Measurements from ENCODE around the gene ADAMTSL1.

Gene ADAMTSL1

DNA sequence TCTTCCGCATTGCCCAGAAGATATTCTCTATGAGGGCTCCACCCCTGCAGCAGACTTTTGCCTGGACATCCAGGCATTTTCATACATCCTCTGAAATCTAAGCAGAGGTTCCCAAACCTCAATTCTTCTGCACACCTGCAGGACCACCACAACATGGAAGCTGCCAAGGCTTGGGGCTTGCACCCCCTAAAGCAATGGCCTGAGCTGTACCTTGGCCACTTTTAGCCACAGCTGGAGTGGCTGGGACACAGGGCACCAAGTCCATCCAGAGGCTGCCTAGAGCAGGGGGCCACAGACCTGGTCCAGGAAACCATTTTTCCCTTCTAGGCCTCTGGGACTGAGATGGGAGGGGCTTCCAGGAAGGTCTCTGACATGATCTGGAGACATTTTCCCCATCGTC is 60.7 kb downstream of the ADAMTSL1 start:
- Histone ChIP-seq H3K4me3 (no peak overlapping the region), H3K27ac (no peak overlapping the region)
- no peak for DNase-seq (ENCODE audit: low spot score)
- TF ChIP-seq, protein P1, sequence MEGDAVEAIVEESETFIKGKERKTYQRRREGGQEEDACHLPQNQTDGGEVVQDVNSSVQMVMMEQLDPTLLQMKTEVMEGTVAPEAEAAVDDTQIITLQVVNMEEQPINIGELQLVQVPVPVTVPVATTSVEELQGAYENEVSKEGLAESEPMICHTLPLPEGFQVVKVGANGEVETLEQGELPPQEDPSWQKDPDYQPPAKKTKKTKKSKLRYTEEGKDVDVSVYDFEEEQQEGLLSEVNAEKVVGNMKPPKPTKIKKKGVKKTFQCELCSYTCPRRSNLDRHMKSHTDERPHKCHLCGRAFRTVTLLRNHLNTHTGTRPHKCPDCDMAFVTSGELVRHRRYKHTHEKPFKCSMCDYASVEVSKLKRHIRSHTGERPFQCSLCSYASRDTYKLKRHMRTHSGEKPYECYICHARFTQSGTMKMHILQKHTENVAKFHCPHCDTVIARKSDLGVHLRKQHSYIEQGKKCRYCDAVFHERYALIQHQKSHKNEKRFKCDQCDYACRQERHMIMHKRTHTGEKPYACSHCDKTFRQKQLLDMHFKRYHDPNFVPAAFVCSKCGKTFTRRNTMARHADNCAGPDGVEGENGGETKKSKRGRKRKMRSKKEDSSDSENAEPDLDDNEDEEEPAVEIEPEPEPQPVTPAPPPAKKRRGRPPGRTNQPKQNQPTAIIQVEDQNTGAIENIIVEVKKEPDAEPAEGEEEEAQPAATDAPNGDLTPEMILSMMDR (IDR thresholded peaks at IDR 0.05) = no peak

DNA sequence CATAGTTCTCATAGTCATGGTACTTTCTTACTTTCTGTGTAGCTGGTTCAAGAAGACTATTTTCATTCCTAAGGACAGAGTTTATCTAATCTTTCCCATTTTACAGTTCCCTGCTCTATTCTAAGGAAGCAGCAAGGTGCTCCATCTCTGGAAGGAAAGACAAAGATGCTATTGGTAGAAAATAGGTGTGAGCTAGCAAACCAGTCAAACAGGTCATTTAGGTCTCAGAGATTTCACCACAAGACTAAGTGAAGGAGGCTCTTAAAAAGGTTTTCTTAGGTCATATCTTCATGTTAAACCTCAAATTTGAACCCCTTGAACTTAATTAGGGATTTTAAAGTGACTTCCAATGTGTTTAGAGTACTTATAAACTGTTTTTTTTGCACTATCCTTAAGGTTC is 62.6 kb downstream of the ADAMTSL1 start:
- Histone ChIP-seq H3K27ac (no peak overlapping the region), H3K4me3 (no peak overlapping the region)
- TF ChIP-seq, protein P1 (IDR thresholded peaks at IDR 0.05) = no peak
- no peak for DNase-seq (ENCODE audit: low spot score)

DNA sequence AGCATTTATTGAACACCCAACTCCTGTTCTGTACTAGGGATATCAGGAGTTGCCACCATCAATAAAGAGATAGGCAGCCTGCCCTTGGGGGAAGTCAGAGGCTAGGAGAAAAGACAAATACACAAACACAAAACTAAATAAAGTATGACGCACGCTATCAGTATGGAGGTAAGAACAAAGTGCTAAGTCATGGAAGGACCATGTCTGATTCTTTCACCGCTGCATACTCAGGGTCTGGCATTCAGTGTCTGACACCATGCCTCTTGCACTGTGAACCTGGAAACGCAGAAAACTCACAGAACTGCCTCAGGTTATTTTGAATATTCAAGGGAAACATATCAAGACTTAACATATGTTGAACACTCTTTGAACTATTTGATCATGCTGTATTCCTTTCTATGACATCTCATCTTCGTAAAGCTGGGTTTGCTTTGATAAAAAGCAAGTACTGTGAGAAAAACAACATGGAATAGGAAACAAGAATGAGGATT is 65.3 kb downstream of the ADAMTSL1 start:
- no peak for DNase-seq (ENCODE audit: low spot score)
- H3K4me3 ChIP-seq = no peak overlapping the region
- TF ChIP-seq, protein P1 (IDR thresholded peaks at IDR 0.05) = no peak
- H3K27ac ChIP-seq = no peak overlapping the region

DNA sequence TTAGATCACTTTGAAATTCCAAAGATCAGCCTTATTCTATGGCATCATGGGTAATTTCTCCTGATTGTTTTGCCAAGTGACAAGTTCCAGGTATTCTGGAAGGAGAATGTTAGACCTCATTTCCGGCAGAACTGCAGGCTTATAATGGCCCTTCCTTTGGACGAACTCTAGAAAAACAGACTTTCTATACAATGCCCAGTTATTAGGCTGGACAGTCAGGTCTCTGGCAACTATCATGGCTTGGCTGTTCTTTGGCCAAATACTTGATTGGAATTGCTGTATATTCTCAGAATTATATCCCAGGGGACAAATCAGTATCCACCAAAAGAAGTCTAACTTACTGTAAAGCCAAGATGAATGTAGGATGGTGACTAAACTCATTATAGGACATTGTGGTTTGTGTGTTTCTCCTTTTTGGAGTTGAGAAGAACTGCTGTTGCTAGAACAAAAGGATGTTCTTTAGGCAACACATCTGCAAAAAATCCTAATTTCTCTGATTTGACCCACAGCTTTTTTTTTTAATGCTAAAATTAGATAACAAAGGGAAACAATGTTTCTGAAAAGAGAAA is 69.0 kb downstream of the ADAMTSL1 start:
- H3K27ac ChIP-seq = no peak overlapping the region
- no peak overlapping the region for H3K4me3 ChIP-seq
- TF ChIP-seq, protein P1 (IDR thresholded peaks at IDR 0.05) = no peak
- no peak for DNase-seq (ENCODE audit: low spot score)

DNA sequence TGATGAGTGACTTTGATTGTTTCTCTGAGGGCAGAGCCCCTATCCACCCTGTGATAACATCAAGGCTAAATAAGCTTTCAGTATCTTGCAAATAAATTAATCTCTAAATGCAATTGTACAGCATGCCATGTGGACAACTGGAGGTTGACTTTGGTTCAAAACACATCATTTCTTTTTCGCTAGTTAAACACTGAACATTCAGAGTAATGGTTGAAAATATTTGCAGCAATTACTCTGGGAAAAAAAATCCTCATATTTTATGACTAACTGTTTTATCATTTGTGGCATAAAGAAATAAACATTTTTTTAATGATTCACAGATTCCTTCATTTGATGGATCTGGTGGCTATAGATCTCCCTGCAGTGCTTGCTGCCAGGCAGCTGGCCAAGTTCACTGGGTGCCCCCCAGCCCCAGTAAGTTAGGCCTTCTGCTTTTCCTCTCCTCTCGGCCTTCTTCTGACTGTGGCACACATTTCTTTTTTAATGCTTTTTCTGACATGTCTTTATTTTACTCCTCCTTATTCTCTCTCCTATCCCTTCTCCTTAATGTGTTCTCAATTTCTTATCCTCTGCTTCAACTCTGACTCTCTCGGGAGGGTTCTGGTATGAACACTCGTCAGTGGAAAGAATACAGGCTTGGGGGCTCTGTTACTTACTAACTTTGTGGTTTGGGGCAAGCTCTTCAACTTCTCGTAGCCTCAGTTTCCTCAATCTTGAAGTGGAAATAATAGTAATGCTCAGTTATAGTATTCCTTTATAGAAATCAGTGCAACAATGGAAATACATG is 69.6 kb downstream of the ADAMTSL1 start:
- no peak for DNase-seq (ENCODE audit: low spot score)
- H3K4me3 ChIP-seq = no peak overlapping the region
- H3K27ac ChIP-seq = no peak overlapping the region
- TF ChIP-seq, protein P1 (IDR thresholded peaks at IDR 0.05) = no peak

DNA sequence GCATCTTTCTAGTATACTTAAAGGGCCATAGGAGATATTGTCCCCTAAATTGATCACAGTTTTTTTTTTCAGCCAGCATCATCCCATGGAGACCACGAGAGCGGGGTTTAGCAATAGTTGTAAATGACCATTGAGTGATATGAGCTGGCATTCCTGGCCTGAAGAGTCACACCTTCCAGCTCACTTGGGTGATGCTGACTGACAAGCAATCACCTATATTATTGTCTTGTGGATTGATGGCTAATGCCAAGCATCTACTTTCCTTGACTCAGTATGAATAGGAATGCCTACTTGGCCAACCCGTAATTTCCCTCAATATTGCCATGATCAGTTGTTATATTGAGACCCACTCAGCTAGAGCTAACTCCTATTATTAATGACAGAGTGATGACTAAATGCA is 70.5 kb downstream of the ADAMTSL1 start:
- Histone ChIP-seq H3K4me3 (no peak overlapping the region), H3K27ac (no peak overlapping the region)
- TF ChIP-seq, protein P1 (IDR thresholded peaks at IDR 0.05) = no peak
- DNase-seq (ENCODE audit: low spot score) = no peak

All from coronary artery (tissue), 2 donors.